GM12874 (cell line): ENCODE results near the gene FSTL5.

Experiments
- CTCF ChIP-seq: IDR thresholded peaks from 2 replicates; pipeline ENCODE4 v1.5.1; 2011; ENCODE audit warnings: low read depth, mild to moderate bottlenecking, control low read depth, low read length, moderate library complexity; ENCODE audit not compliant: insufficient read depth

Gene FSTL5

GRCh38 chr4:161881370-161881769 lies 282.4 kb downstream of the FSTL5 start:
- no peak for TF ChIP-seq CTCF

DNA sequence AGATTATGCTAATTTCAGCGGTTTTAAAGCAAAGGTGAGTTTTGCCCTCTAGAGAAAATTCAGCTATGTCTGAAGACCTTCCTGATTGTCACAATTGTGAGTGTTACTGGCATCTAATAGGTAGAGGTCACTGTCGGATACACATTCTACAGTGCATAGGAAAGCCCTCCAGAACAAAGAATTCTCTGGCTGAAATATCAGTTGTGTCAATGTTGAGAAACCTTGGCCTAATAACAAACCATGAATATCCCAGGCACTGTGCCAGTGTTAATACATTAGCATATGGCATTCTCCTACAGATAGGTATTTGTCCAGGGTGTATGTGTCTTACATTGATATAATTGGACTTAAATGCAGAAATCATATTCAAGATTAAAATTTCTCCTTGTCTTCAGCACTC lies 294.3 kb downstream of the FSTL5 start:
- TF ChIP-seq CTCF, result no peak

DNA sequence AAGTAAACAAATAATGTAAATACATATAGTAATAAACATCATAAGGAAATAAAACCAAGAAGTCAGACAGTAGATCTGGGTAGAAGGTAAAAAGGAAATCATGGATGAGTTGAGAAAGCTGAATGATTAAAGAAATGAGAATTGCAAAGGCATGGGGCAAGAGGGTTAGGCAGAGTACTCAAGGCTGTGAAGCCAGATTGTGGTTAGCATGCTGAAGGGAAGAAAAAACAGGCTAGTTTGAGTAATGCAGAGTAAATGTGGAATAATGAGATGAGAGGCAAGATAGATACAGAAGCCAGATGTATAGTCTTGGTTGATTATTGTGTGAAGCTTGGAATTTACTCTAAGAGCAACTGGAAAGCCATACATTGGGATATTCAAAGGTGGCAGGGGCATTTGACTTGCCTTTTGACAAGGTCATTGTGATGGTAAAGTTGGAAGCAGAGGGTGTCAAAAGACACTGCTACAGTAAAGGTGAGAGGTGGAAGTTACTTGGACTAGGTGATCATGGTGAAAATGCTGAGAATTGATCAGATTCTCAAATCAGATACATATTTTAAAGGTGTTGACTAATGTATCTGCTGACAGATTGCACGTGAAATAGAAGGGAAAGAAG lies 307.0 kb downstream of the FSTL5 start:
- no peak for TF ChIP-seq CTCF

DNA sequence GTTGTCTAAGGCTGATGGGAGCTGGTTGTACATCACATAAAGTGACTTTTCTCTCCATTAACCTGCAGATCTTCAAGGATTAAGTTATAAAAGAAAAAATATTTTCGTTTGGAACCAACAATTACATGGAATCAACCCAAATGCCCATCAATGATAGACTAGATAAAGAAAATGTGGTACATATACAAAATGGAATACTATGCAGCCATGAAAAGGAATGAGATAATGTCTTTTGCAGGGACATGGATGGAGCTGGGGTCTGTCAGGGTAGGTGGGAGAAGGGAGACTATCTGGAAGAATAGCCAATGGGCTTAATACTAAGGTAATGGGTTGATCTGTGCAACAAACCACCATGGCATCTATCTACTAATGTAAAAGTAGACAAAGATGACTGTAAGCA lies 313.2 kb downstream of the FSTL5 start:
- no peak for TF ChIP-seq CTCF

- no peak for TF ChIP-seq CTCF
These were observed 322.0 kb downstream of the FSTL5 start for GRCh38 chr4:161841759-161842158.

DNA sequence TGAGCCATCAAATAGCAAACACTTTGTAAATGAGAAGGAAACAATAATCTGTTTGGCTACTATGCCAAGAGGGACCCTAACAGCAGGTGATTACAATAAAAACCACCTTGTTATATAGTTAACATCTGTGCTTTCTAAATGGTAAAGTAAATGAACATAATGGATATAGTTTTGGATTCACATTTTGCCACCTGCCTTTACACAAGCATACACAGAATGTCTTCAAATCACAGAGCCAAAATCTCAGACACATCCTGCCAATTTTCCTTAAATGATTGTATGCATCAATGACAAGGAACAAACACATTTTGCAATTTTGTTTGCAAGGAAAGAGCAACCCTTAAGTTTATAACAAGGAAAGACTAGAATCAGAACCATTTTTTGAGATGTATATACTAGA lies 334.2 kb downstream of the FSTL5 start:
- TF ChIP-seq CTCF, result no peak

- no peak for TF ChIP-seq CTCF
These were observed 335.7 kb downstream of the FSTL5 start for GRCh38 chr4:161828061-161828460.
